Ishikawa (cell line): ENCODE data around the gene TBCC.

Experiments used
- CEBPB ChIP-seq: IDR thresholded peaks from 2 replicates; pipeline ENCODE4 v1.6.1; 2012
- CREB1 ChIP-seq: IDR thresholded peaks from 2 replicates; pipeline ENCODE4 v1.6.1; 2012; ENCODE audit warnings: low read depth
- EGR1 ChIP-seq: IDR thresholded peaks from 2 replicates; pipeline ENCODE4 v1.6.1; 2012
- EP300 ChIP-seq: IDR thresholded peaks from 2 replicates; pipeline ENCODE4 v1.6.1; 2012; ENCODE audit warnings: borderline replicate concordance
- FOXM1 ChIP-seq: IDR thresholded peaks from 2 replicates; pipeline ENCODE4 v1.6.1; 2012; ENCODE audit warnings: low read depth, borderline replicate concordance
- MAX ChIP-seq: IDR thresholded peaks from 2 replicates; pipeline ENCODE4 v1.6.1; 2012
- NFIC ChIP-seq: IDR thresholded peaks from 2 replicates; pipeline ENCODE4 v1.6.1; 2012
- RAD21 ChIP-seq: IDR thresholded peaks from 2 replicates; pipeline ENCODE4 v1.6.1; 2012; ENCODE audit warnings: low read depth
- REST ChIP-seq: IDR thresholded peaks from 2 replicates; pipeline ENCODE4 v1.6.1; 2012; ENCODE audit warnings: low read depth, mild to moderate bottlenecking
- TAF1 ChIP-seq: IDR thresholded peaks from 2 replicates; pipeline ENCODE4 v1.6.1; 2012; ENCODE audit warnings: low read depth, mild to moderate bottlenecking
- TCF12 ChIP-seq: IDR thresholded peaks from 2 replicates; pipeline ENCODE4 v1.6.1; 2012; ENCODE audit warnings: low read depth
- TEAD4 ChIP-seq: IDR thresholded peaks from 2 replicates; pipeline ENCODE4 v1.6.1; 2012
- USF1 ChIP-seq: IDR thresholded peaks from 2 replicates; pipeline ENCODE4 v1.6.1; 2012
- YY1 ChIP-seq: IDR thresholded peaks from 2 replicates; pipeline ENCODE4 v1.6.1; 2012; ENCODE audit warnings: low read depth
- ZBTB7A ChIP-seq: IDR thresholded peaks from 2 replicates; pipeline ENCODE4 v1.6.1; 2012; ENCODE audit warnings: low read depth

The TBCC gene

GRCh38 chr6:42697268-42697655 is 48.6 kb downstream of the TBCC start:
- TF ChIP-seq REST = no peak
- no peak for TF ChIP-seq CREB1
- TF ChIP-seq MAX = no peak
- no peak for TF ChIP-seq USF1
- TF ChIP-seq EGR1 = no peak
- TF ChIP-seq NFIC = no peak
- TF ChIP-seq TAF1 = no peak
- no peak for TF ChIP-seq CEBPB
- TF ChIP-seq ZBTB7A = no peak
- TF ChIP-seq EP300 = no peak
- TF ChIP-seq TEAD4 = no peak
- no peak for TF ChIP-seq YY1
- no peak for TF ChIP-seq FOXM1
- TF ChIP-seq RAD21 = no peak
- TF ChIP-seq TCF12 = no peak

GRCh38 chr6:42696526-42697267 is 49.2 kb downstream of the TBCC start:
- TF ChIP-seq EGR1 (no peak), YY1 (no peak), EP300 (no peak), TCF12 (no peak), FOXM1 (no peak), MAX (no peak), RAD21 (no peak), TEAD4 (no peak), REST (no peak), TAF1 (no peak), CREB1 (no peak), USF1 (no peak), CEBPB (no peak), ZBTB7A (no peak)

- no peak for TF ChIP-seq CREB1
- TF ChIP-seq CEBPB = no peak
- no peak for TF ChIP-seq EGR1
- TF ChIP-seq FOXM1 = no peak
These were observed 51.3 kb downstream of the TBCC start for GRCh38 chr6:42694586-42694985.
